HepG2 (cell line): ENCODE results near the gene SASH1.

Experiments
- ARID3A ChIP-seq: IDR thresholded peaks from 2 replicates; pipeline ENCODE4 v1.6.1; 2012; ENCODE audit warnings: low read depth, low read length, improper control_type of control experiment
- CTCF ChIP-seq: sonication (generic); formaldehyde crosslinking; IDR thresholded peaks from 2 replicates; pipeline ENCODE4 v1.5.0; 2020; ENCODE audit warnings: mild to moderate bottlenecking, missing genetic modification reagents, moderate library complexity
- EZH2 ChIP-seq: conservative IDR thresholded peaks from 2 replicates; pipeline ENCODE4 v1.6.1; 2012; ENCODE audit warnings: mild to moderate bottlenecking, low read depth, low read length, moderate library complexity
- MNT ChIP-seq: fragments of 450-650 bp; IDR thresholded peaks from 2 replicates; pipeline ENCODE4 v1.6.1; 2016
- NFYB ChIP-seq: sonication (generic); formaldehyde crosslinking; IDR thresholded peaks from 2 replicates; pipeline ENCODE4 v1.4.0; 2020; ENCODE audit warnings: missing genetic modification reagents
- PHF8 ChIP-seq: sonication (generic); formaldehyde crosslinking; IDR thresholded peaks from 2 replicates; pipeline ENCODE4 v1.5.0; 2020; ENCODE audit warnings: missing genetic modification reagents
- ZFP36 ChIP-seq: fragments of 150-350 bp; IDR thresholded peaks from 2 replicates; pipeline ENCODE4 v1.6.1; 2018; ENCODE audit warnings: borderline replicate concordance, low read length, low read depth; ENCODE audit not compliant: partially characterized antibody

GRCh38 chr6:148398678-148399077 is 56.0 kb downstream of the SASH1 start:
- TF ChIP-seq CTCF (CRISPR knock-in tag) (no peak), PHF8 (CRISPR knock-in tag) (no peak), EZH2 (no peak), ZFP36 (no peak), MNT (no peak), ARID3A (no peak), NFYB (no peak)
